HG02981 (cell line): ENCODE results near the gene ADAM30.

Source experiments
- ATAC-seq: cut with Tn5 transposase; IDR thresholded peaks from one replicate; pipeline ENCODE4 v1.9.1; 2021; ENCODE audit warnings: mild to moderate bottlenecking, moderate library complexity; ENCODE audit not compliant: unreplicated experiment

Gene ADAM30

DNA sequence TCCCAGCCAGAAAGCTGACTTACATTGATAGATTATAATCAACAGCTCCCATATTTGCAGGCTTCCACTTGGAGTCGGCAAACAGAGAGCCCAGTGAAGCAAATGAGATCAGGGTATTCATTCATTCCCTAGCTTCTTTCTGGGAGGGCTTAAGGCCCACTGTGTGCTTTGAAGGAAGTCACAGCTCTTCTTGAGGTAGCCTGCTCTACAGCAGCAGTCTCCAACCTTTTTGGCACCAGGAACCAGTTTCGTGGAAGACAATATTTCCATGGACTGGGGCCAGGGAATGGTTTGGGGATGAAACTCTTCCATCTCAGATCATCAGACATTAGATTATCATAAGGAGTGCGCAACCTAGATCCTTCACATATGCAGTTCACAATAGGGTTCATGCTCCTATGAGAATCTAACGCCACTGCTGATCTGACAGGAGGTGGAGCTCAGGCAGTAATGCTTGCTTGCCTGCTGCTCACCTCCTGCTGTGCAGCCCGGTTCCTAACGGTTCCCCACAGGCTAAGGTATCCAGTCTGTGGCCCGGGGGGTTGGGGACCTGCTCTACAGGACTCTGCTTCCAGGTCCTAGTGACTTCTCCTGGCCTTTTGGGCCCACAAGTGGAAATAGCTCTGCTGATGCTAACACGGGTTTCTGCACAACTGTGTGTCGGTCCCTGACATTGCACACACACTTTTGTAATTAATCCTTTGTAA, 13.7 kb upstream of the ADAM30 start:
- ATAC-seq, result no peak

DNA sequence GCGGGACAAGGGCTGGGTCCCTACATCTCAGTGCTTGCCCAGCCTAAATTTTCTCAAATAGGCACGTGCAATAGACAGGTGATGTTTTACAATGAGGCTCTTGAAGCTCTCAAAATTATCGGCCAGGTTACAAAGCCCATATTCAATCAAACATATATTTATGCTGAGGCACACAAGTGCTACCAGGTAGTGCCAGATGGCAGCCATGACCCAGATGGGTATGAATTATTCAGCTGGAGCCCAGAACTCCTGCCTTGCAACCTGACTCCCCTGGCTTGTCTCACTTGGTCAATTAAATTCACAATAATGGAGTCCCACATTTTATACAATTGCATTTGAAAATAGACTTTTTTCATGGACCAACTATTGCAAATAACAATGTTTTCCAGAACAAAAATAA, 12.3 kb upstream of the ADAM30 start:
- no peak for ATAC-seq

DNA sequence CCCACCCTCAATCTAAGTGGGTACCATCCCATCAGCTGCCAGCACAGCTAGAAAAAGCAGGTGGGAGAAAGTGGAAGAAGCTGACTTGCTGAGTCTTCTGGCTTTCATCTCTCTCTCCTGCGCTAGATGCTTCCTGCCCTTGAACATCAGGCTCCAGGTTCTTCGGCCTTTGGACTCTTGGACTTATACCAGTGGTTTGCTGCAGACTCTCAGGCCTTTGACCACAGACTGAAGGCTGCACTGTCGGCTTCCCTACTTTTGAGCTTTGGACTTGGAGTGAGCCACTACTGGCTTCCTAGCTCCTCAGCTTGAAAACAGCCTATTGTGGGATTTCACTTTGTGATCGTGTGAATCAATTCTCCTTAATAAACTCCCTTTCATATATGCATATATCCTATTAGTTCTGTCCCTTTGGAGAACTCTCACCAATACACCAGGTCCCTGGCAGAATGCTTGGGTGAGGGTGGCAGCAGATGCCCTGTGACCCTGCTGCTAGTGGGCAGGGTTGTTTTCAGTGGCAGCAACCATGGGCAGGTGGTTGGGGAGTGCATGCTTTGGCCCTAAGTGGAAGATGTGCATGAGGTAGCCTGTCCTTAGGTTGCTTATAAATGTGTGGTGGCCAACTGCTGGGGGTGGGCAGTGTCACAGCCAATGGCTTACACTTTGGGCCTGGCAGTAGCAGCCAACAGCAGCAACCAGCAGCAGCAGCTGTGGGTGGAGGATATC, 10.8 kb upstream of the ADAM30 start:
- no peak for ATAC-seq

DNA sequence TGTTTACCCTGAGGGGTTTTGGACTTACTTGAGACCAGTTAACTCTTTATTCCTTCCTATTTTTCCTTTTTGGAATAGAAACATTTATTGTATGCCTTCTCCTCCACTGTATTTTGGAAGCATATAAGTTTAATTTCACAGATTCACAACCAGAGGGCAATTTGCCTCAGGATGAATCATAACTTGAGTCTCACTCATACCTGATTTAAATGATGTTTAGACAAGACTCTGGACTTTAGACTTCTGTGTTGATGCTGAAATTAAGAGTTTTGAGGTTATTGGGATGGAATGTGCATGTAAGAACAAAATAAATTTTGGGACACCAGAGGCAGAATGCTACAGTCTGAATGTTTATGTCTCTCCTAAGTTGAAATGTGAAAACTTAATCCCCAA, 7.1 kb upstream of the ADAM30 start:
- no peak for ATAC-seq

DNA sequence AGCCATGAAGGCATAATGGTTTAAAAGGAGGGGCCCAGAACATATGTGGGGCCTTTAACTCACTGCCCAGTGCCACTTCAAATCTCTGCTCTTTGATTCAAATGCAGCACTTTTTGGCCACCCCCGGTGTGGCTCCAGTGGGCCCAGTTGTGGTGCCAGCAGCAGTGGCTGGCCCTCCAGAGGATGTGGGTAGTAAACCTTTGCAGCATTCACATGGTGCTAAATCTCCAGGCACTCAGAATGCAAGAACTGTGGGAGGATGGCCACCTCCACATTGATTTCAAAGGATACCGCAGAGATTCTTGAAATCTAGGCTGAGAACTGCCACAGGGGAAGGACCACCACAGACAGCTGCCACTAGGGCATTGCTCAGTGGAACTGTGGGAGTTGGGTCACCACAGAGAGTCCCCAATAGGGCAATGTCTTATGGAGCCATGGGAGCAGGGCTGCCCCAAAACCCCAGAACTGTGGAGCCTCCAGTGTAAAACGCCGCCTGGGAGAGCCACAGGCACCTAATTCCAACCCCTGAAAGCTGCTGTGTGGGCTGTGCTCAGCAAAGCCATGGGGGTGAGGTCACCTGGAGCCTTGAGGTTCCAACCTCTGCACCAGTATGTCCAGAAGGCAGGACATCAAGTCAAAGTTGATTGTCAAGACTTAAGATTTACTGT, 6.6 kb upstream of the ADAM30 start:
- no peak for ATAC-seq

DNA sequence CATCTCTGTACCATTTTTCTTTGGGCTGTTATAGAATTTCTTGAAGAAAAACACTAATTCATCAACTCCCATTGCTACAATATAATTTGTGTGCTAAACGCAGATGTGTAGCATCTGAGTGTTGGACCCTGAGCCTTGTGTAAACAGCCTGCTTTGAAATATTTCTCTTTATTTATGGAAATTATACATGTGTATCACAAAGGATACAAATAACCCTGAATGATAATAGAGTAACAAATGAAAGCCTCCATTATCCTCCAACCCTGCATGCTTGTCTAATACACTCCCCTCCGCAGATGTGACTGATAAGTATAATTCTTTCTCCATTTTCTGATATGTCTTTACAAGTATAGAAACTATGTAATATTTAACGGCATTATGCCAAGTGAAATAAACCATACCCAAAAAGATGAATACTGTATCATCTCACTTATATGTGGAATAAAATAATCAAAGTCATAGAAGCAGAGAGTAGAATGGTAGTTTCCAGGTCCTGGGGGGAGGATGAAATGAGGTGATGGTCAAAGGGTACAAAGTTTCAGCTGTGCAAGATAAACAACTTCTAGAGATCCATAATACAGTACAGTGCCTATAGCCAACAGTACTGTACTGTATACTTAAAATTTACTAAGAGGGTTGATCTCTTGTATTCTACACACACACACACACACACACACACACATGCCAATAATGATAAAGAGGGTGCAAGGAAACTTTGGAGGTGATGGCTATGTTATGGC, 2.8 kb upstream of the ADAM30 start:
- no peak for ATAC-seq

DNA sequence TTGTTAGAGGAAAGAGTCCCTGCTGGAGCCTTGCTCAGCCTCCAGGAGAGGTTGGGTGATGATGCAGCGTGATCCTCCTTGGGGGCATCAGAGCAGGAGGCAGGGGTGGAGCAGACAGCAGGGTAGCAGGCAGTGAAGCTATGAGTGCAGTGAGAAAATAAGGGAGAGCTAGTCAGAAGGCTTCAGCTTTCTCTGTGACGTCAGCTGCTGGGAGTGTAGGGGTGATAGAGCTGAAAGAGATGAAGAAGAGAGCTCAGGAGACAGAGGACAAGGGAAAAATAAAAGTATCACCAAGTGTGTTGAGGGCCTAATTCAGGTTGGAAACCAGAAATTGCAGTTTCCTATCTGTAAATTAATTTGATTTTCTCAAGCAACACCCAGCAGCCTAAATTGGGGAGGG, 2.2 kb upstream of the ADAM30 start:
- ATAC-seq, result no peak

DNA sequence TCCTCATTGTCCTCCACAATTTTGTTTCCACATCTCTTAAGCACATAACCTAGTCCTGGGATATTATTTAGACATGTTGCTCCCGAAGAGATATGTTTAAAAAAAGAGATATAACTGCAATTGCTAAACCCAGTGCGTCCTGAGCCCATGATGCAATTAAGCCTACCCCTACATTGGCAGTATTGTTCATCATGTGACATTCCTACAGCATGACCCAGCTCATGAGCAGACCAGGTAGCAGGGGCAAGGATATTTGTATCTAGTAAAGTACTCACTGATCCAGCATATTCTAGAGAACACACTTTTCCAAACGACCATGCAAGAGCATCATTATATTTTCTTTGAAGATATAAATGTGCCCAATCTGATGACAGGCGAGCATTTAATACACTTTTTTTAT, 1.2 kb downstream of the ADAM30 start:
- ATAC-seq, result no peak

DNA sequence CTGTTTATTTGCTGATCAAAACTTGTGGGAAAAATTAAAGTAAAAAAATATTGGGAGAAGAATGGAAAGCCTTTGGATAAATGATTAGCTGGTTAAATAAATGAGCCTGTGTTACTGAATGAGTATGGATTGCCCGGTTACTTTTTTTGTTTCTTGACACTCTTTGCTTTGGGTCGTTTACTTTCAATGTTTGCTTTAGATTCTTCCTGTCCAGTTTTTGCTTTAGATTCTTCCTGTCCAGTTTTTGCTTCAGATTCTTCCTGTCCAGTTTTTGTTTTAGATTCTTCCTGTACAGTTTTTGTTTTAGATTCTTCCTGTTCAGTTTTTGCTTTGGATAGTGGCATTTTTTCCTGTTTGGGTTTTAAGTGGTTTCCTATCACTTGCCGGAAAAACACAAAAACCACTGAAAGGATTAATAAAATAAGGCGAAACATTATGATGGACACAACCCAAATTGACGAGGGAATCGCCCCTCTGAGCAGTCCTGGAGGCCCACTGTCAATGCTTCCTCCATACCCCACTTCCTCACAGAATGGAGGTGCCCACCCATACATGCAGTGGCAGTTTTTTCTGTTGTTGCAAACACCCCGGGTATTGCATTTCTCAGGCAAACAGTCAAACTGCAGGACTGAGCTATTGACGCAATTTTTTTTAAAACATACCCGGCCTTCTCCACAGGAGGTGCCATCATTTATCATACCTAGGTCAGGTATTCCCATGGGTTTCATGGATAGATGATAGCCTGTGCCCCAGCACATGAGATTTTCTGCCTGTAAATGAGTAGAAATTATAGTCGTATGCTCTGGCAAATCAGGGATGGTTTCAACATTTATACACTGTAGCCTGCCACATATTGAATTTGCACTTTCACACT, 2.3 kb downstream of the ADAM30 start:
- no peak for ATAC-seq

DNA sequence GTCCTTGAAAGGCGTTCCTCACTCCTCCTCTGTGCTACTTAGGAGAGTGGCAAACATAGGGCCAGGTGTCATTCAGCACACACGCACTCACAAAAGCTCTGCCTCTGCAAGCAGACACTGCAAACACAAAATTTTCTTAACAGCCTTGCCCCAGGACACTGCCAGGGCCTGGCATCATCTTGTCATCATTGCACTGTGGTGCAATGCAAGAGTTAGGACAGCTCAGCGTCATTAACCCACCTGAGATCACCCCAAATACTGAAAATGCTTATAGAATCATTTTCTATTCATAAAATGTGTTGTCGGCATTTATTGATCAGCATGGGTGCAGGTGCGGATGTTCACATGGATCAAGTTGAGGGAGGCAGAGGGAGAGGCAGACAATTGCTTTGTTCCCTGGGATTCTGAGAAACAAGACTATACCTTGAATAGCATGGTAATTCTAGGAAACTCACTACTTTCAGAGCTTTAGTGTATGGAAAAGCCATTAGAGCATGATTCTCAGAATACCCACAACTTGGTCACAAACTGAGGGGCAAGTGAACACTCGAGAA, 3.0 kb downstream of the ADAM30 start:
- ATAC-seq, result no peak

DNA sequence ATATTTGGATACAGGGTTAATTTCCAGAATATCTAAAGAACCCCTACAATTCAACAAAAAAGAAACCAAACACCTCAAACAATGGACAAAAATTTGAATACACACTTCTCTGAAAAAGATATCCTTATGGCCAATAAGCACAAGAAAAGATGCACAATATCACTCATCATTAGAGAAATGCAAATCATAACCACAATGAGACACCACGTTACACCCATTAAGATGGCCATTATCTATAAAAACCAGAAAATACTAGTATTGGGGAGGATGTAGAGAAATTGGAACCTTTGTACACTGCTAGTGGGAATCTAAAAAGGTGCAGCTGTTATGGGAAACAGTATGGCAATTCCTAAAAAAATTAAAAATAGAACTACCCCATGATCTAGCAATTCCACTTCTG, 4.9 kb downstream of the ADAM30 start:
- ATAC-seq, result no peak

DNA sequence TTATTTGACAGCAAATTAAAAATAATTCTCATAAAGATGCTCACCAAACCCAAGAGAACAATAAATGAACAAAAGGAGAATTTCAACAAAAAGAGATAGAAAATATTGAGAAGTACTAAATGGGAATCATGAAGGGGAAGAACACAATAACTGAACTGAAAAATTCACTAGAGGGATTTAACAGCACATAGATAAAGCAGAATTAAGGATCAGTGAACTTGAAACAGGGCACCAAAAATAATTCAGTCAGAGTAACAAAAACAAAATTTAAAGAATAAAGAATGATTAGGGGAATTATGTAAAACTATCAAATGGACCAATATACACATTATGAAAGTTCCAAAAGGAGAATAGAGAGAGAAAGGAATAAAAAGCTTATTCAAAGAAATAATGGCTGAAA, 7.8 kb downstream of the ADAM30 start:
- ATAC-seq, result no peak

DNA sequence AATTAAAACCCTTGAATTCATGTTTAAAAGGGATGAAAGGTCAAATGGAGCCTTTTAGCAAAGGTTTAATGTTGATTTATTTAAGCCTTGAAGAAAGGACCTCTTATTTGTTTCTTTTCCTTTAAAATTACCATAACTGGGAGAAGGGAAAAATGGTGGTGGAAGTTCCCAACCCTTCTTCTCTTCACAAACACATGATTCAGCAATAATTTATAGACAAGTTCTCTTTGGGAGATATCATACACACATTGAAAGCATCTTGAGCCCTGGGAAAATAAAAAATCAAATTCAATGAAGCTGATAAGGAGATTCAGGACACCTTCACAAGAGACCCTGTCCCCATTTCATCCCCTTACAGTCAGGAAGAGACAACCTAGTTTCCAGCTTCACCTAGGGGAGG, 8.9 kb downstream of the ADAM30 start:
- ATAC-seq, result no peak

DNA sequence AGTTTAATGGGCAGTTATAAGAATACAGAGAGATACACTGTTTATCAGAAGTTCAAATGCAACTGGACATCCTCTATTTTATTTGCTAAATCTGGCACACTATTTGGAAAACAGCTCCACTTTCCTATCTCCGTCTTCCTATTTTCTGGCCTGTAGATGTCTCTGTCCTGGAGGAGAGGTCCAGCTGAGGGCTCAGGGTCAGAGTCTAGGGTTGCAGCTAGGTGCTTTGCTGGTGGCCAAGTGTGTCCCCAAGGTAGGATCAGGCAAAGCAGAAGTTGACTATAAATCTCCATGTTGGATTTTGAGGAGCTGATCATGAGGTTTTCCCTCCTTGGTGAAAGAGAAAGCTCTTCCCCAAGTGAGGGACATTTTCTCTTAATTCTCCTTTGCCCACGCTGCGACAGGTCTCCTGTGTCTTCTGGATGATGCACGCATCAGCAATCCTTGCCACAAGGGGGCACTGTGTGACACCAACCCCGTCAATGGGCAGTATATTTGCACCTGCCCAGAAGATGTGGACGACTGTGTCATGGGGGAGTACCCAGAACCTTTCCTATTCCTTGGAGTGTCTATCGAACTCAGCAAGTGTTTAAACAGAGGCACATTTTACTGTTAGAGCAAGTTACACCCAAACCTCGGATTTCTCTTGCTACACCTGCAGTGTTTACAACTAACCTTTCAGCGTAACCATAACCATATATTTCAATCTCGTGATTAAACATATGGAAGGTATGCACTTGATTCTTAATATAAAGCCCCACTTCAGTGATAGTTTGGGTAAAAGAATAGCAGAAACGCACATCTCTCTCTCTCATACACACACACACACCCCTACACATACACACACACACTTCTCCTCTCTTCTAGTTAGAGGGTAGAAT, 10.2 kb downstream of the ADAM30 start:
- no peak for ATAC-seq

DNA sequence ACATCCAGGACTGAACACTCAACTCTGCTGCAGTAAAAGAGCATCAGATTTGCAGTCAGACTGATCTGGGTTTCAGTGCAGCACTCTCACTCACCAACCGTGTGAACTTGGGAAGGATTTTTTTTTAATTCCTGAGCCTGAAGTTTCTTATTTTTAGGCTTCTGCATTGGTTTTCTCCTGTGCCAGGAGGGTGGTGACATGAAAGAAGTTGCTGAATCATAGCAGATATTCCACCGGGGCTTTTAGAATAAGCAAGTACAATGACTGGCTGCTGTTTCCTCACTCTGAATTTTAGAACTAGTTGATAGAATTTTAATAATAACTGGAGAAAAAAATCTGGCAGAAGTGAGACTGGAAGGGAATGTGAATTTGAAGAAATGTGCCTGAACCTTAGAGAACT, 11.6 kb downstream of the ADAM30 start:
- no peak for ATAC-seq

DNA sequence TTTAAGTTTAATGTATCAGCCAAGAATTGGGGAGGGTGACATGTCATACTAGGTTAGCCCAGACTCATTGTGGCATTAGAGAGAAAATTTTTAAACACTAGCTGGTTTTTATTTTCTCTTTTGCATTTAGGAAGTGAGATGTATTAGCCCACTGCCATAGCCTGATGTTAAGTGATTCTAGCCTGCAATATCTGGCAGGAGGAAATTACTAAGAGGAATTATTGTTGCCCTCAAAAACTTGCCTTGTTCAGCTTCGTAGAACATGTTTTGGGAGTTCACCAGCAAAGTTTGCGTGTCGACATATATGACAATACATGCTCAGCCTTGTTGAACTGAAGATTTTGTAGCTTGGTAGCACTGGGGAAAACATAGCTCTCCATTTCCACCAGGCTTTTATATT, 12.5 kb downstream of the ADAM30 start:
- ATAC-seq, result no peak

DNA sequence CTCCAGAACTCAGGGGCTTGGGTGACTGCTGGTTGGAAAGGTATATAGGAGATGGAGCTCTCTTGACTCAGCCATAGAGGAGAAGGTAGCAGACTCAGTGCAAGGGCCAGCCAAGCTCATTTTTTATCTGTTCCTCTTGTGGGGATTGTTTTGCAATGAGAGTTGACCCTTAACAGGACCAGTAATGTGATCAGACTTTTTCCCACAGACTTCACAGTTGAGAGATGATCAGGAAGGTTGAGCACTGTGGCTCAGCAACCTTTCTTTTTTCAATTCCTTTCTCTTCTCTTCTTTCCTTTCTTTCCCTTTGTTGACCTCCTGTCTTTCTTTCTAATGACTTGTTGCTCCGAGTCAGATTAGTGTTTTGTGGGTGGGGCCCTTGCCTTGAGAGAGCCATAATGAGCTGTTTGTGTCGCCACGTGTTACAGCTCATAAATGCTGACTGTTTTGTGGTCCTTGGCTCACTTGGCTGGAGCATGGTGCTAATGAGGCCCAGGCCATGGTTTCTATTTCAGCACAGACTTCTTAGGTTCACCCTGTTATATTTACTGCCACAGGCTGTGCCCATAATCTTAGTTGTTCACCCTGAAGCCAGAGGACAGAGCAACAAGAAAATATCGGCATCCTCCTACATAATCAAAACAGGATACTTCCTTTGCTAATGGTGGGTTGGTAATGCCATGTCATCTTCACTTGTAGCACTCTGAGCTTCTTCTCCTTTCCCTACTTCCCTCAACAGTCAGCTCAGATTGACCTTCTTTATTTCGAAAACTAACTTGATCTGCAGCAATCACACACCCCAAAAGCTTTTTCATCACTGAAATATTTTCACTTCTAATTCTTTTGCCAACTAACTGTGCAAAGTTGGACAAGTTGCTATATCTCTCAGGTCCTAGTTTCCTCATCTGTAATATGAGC, 13.9 kb downstream of the ADAM30 start:
- no peak for ATAC-seq
